Measurements from ENCODE around the gene EEF1A2. TPM values are rescaled to one million over a fixed set of nuclear protein-coding genes. Genes with fewer than 3 reads are reported as not detected.

EEF1A2 gene
- total RNA-seq, 2 donors from 2014 or later: 2.4 TPM; not detected in 1

DNA sequence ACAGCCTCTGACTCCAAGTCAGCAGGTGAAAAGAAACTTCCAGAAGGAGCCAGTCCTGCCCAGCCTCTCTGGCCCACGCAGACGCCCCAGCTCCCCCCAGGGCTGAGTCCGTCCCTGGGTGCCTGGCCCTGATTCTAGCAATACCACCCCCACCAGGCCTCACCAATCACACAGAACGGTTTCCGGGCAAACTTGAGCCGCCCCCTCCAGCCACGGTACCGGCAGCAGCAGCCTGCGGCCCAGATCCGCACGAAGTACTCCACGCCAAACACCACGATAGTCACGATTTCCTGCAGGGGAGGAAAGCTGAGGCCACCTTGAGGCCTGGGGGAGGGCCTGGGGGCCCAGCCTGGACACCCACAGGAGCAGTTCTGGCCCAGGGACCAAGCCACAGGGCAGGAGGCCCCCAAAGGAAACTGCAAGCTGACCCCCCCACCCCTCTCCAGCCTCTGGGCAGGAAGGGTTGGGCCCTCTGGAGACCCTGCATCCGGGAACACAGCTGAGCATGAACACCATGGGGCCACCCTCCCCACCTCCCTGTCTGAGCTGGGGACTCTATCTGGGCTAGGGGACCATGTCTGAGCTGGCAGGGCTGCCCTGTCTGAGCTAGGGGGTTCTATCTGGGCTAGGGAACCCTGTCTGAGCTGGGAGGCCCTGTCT, 53.7 kb downstream of the EEF1A2 start:
- ATAC-seq (ENCODE audit: insufficient number of reproducible peaks, low FRiP score, low read depth): no peak
- no peak for DNase-seq (ENCODE audit: low spot score)
- Histone ChIP-seq H3K4me1 (ENCODE audit: control insufficient read depth in 1 of 2, low read depth in 2 of 2) (no peaks in the 10 kb centered on the region), H3K27me3 (replicated peaks; ENCODE audit: insufficient read depth) (no peaks in the 10 kb centered on the region), H3K4me3 (no peak overlapping the region), H3K9me3 (no peaks in the 10 kb centered on the region), H3K36me3 (no peaks in the 10 kb centered on the region), H3K27ac (no peak overlapping the region)
- TF ChIP-seq, protein P1, sequence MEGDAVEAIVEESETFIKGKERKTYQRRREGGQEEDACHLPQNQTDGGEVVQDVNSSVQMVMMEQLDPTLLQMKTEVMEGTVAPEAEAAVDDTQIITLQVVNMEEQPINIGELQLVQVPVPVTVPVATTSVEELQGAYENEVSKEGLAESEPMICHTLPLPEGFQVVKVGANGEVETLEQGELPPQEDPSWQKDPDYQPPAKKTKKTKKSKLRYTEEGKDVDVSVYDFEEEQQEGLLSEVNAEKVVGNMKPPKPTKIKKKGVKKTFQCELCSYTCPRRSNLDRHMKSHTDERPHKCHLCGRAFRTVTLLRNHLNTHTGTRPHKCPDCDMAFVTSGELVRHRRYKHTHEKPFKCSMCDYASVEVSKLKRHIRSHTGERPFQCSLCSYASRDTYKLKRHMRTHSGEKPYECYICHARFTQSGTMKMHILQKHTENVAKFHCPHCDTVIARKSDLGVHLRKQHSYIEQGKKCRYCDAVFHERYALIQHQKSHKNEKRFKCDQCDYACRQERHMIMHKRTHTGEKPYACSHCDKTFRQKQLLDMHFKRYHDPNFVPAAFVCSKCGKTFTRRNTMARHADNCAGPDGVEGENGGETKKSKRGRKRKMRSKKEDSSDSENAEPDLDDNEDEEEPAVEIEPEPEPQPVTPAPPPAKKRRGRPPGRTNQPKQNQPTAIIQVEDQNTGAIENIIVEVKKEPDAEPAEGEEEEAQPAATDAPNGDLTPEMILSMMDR (IDR thresholded peaks at IDR 0.05): no peak

DNA sequence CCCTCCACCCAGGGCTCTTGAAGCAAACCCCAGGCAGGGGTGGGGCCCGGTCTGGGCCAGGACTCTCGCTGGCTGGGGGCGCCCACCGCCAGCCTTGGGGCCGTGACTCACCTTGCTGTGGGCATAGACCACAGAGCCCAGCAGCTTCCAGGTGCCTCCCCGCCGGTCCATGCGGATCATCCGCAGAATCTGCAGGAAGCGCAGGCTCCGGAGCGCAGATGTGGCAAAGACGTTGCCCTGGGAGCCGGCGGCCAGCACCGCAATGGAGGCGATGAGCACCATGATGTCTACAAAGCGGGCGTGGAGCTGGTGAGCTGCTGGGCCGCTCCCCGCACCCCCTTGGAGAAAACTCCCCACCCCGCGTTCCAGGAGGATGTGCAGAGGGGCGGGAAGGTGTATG, 54.3 kb downstream of the EEF1A2 start:
- Histone ChIP-seq H3K4me3 (no peak overlapping the region), H3K27me3 (replicated peaks; ENCODE audit: insufficient read depth) (no peaks in the 10 kb centered on the region), H3K4me1 (ENCODE audit: control insufficient read depth in 1 of 2, low read depth in 2 of 2) (no peaks in the 10 kb centered on the region), H3K27ac (no peak overlapping the region), H3K36me3 (no peaks in the 10 kb centered on the region), H3K9me3 (no peaks in the 10 kb centered on the region)
- DNase-seq (ENCODE audit: low spot score): no peak
- TF ChIP-seq, protein P1 (IDR thresholded peaks at IDR 0.05): no peak
- no peak for ATAC-seq (ENCODE audit: insufficient number of reproducible peaks, low FRiP score, low read depth)

DNA sequence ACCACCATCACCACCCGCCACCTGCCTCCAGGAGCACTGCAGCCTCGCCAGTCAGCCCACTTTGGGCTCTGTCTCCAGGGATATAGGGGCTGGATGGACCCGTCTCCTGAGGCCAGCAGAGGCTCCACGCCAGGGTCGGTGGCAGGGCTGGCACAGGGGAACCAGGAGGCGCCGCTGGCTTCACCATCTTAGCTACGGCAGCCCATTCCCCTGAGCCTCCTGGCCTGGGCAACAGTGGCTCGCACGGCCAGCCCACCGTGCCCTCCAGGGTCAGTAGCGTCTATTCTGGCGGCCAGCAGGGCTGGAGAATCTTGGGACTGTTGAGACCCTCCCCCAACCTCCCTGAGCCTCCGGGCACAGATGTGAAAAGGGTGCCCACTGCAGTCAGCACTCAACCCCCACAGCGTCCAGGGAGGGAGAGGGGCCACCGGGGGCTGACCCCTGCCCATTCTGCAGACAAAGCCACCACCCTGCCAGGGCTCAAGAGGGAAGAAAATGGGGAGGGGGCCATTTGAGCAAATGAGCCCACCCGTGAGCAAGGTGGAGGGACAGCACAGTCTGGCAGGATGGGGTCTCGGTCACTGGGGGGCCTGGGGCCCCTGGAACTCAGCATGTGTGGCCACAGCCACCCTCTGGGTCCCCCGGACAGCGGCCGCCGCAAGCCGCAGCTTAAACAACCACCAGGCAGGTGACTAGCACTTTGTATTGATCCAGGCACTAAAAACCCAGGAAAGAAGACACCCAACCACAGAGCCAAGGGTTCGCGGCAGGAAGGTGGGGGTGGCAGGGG, 55.1 kb downstream of the EEF1A2 start:
- TF ChIP-seq, protein P1 (IDR thresholded peaks at IDR 0.05): no peak
- Histone ChIP-seq H3K4me3 (no peak overlapping the region), H3K27ac (no peak overlapping the region), H3K36me3 (no peaks in the 10 kb centered on the region), H3K27me3 (replicated peaks; ENCODE audit: insufficient read depth) (no peaks in the 10 kb centered on the region), H3K4me1 (ENCODE audit: control insufficient read depth in 1 of 2, low read depth in 2 of 2) (no peaks in the 10 kb centered on the region), H3K9me3 (no peaks in the 10 kb centered on the region)
- ATAC-seq (ENCODE audit: insufficient number of reproducible peaks, low FRiP score, low read depth): no peak
- no peak for DNase-seq (ENCODE audit: low spot score)

DNA sequence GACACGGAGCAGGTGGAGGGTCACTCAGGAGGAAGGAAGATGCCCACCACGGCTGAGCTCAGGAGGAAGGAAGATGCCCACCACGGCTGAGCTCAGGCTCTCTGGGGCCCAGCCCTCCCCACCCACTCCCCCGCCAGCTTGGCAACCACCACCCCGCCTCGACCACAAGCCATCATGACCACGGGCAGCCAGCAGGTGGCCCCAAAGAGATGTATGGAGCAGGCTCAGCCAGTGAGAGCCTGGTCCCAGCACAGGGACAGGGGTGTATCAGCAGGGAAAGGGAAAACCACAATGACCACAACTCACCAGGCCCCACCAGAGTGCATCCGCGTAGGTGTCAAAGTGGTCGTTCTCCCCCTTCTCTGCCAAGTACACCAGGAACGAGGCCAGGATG, 56.8 kb downstream of the EEF1A2 start:
- Histone ChIP-seq H3K27ac (no peak overlapping the region), H3K36me3 (no peaks in the 10 kb centered on the region), H3K4me3 (no peak overlapping the region), H3K27me3 (replicated peaks; ENCODE audit: insufficient read depth) (no peaks in the 10 kb centered on the region), H3K4me1 (ENCODE audit: control insufficient read depth in 1 of 2, low read depth in 2 of 2) (no peaks in the 10 kb centered on the region), H3K9me3 (no peaks in the 10 kb centered on the region)
- DNase-seq (ENCODE audit: low spot score): no peak
- no peak for ATAC-seq (ENCODE audit: insufficient number of reproducible peaks, low FRiP score, low read depth)
- TF ChIP-seq, protein P1 (IDR thresholded peaks at IDR 0.05): no peak

All from thoracic aorta (tissue), 2 donors.